ENCODE data around the gene DPEP3.
"Not testable (repeated sequence)": the region's sequence is repeated elsewhere in the genome, so short reads cannot be mapped to it uniquely, and the experiment has no call there.

The DPEP3 gene, protein sequence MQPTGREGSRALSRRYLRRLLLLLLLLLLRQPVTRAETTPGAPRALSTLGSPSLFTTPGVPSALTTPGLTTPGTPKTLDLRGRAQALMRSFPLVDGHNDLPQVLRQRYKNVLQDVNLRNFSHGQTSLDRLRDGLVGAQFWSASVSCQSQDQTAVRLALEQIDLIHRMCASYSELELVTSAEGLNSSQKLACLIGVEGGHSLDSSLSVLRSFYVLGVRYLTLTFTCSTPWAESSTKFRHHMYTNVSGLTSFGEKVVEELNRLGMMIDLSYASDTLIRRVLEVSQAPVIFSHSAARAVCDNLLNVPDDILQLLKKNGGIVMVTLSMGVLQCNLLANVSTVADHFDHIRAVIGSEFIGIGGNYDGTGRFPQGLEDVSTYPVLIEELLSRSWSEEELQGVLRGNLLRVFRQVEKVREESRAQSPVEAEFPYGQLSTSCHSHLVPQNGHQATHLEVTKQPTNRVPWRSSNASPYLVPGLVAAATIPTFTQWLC

DNA sequence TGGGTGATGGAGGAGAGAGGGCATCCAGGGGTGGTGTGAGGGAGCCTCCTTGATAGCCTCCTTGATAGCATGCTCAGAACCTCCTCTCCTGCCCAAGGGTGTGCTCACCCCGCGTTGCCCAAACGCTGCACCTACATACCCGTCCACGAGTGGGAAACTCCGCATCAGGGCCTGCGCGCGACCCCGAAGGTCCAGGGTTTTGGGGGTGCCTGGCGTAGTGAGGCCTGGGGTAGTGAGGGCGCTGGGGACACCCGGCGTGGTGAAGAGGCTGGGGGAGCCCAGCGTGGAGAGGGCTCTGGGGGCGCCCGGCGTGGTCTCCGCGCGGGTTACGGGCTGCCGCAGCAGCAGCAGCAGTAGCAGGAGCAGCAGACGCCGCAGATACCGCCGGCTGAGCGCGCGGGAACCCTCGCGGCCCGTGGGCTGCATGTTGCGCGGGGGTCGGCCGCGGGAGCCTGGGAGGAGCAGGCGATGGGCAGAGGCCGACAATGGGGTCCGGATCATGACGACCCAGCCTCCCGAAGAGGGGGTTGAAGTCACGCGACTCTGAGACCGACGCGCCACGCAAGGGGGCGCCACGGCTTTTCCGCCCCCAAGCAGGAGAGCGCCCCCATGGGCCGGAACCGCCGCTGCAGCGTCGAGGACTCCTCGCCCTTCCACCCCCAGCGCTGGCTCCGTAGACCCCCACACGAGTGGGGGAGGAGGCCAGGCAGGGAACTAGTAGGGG is at the start of gene DPEP3:
TSS of gene DPEP3 (minus strand) at position 545 of the 724 bp plus-strand sequence. CDS start at position 426, 119 bp downstream.
- no peak for DNase-seq (ENCODE audit: low read depth in 2 of 2)

DNA sequence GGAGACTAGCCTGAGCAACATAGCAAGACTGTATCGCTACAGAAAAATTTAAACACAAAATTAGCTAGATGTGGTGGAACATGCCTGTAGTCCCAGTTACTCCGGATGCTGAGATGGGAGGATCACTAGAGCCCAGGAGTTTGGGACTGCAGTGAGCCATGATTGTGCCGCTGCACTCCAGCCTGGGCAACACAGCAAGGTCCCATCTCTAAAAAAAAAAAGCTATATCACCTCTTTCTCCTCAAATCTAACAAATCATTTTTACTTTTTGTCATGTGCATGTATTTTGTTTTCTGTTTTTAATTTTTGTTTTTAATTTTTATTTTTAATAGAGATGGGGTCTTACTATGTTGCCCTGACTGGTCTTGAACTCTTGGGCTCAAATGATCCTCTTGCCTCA is 48.7 kb upstream of the DPEP3 start:
- no peak for DNase-seq (ENCODE audit: low read depth in 2 of 2)

DNA sequence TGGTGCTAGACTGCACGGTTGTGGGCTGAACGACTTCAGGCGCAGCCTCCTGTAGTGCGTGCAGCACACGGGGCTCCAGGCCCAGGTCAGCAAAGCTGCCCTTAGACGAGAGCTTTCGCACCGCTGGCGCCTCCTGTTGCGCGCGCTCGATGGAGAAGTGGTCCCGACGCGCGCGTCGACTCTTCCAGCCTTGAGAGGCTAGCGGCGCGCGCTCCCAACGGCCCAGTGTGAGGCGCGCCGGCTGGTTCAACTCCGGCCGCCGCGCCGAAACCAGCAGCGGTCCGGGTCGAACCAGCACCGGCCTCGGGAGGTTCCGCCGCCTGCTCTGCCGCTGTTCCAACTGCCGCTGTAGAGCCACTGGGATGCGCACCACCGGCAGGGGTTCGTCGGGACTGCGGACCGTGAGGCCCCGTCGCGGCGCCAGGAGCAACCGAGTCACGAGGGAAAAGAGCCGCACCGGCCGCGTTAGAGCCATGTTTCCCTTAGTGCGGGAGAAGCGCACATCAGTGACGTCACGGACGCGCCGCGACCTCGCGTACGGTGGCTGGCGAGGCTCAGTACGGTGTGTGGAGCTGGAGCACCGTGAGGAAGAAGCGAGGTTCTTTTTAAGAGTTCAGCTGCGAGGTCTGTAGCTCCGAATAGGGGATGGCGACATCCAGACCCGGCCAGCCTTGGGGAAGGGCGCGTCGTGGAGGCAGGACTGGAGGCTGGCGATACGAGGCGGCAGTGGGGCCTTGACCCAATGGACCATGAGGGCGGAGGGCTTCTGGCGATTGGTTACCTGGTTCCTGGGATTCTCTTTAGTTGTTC is 42.6 kb upstream of the DPEP3 start, which contains the start of the genes DDX28 and DUS2:
TSS of gene DDX28 (minus strand) at position 505 of the 810 bp plus-strand sequence. CDS start at position 475, 30 bp downstream.
TSS of gene DUS2 (plus strand) at position 557 of the 810 bp plus-strand sequence. CDS start 14,740 bp downstream, outside the sequence.
- DNase-seq (ENCODE audit: low read depth in 2 of 2), result peak; percentile 79 to 80

DNA sequence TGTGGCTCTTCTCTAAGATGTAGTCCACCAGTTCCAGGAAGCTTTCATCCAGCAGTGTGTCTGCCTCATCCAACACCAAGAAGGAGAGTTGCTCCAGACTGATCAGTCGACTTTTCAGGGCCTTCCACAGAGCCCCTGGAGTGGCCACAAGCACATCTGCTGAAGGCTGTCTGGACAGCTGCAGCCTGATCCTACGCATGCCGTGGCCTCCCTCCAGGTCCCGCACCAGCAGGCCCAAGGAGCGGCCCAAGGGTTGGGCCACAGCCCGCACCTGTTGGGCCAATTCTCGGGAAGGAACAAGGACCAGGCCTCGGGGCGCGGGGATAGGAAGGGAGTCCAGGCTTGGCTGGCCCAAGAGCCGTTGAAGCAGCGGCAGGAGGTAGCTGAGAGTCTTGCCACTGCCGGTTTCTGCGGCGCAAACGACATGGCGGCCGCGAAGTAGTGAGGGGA is 42.0 kb upstream of the DPEP3 start:
- no peak for DNase-seq (ENCODE audit: low read depth in 2 of 2)

DNA sequence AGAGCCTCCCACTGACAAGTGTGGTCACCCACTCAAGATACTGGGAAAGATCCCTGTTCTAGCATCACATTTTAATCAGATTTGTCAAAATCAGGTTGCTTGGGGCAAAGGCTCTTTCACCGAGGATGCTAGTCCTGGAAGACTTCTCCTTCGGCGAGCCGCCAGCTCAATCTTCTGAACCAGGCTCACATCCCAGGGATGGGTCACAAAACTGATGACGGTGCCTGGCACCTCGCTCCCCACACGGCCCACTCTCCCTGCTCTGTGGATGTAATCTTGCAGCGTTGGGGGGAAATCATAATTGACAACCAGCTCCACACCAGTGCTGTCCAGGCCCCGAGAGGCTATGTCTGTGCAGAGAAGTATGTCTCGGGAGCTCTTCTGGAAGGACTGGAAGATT is 41.2 kb upstream of the DPEP3 start:
- no peak for DNase-seq (ENCODE audit: low read depth in 2 of 2)

DNA sequence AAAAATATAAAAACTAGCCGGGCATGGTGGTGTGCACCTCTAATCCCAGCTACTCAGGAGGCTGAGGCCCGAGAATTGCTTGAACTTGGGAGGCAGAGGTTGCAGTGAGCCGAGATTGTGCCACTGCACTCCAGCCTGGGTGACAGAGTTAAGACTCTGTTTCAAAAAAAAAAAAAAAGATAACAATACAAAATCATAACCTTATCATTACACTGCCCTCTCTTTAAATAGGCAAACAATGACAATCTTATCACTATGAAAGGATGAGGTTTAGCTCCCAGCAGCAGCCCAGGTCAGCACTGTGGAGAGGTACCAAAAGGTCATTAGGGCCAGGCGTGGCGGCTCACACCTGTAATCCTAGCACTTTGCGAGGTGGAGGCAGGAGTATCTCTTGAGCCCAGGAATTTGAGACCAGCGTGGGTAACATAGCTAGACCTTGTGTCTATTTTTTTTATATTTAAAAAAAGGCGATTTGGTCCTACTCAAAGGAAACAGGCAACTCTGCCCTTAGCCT is 38.9 kb upstream of the DPEP3 start:
- no peak for DNase-seq (ENCODE audit: low read depth in 2 of 2)

DNA sequence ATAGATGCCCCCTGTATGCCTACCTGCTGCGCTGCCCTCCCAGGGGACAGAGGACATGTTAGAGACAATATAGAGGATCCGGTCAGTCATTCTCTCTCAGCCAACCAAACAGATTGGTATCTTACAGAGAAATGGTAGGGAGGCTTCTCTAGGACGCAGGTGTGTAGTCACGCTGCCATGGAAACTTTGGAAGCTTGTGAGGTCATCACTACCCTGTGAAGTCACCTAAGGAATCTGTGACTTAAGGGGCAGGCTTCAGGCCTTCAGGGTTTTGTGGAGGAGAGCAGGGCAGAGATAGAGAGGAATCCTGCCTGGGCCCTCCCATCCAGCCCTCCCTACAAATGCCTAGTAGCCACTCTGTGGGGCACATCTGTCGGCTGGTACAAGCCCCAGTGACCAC is 35.4 kb upstream of the DPEP3 start, which contains the start of gene DPEP2NB:
TSS of gene DPEP2NB (minus strand) at position 231 of the 400 bp plus-strand sequence. CDS start at position 90, 141 bp downstream.
- DNase-seq (ENCODE audit: low read depth in 2 of 2), result no peak

DNA sequence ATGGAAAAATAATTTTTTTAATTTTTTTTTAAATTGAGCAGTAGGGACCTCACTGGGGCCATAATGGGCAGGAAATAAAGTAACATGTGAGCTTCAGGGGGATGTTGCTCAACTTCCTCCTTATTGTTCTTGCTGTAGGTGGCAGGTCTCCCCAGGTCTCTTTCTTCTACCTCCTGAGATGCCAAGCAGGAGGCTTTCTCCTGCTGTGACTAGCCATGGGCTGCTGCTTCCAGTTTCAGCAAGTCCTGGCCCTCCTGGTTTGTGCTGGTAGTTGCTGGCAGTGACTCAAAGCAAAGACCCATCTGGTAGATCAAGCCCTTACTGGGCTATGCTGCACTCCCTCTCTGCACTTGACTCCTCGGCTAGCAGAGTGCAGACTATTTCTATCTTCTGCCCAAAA is 33.1 kb upstream of the DPEP3 start:
- no peak for DNase-seq (ENCODE audit: low read depth in 2 of 2)

DNA sequence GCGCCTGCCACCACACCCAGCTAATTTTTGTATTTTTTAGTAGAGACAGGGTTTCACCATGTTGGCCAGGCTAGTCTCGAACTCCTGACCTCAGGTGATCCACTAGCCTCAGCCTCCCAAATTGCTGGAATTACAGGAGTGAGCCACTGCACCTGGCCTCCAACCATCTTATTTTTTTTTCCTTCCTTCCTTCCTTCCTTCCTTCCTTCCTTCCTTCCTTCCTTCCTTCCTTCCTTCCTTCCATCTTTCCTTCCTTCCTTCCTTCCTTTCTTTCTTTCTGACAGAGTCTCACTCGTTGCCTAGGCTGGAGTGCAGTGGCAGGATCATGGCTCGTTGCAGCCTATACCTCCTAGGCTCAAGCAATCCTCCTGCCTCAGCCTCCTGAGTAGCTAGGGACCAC is 29.6 kb upstream of the DPEP3 start:
- DNase-seq (ENCODE audit: low read depth in 2 of 2), result not testable (repeated sequence)

DNA sequence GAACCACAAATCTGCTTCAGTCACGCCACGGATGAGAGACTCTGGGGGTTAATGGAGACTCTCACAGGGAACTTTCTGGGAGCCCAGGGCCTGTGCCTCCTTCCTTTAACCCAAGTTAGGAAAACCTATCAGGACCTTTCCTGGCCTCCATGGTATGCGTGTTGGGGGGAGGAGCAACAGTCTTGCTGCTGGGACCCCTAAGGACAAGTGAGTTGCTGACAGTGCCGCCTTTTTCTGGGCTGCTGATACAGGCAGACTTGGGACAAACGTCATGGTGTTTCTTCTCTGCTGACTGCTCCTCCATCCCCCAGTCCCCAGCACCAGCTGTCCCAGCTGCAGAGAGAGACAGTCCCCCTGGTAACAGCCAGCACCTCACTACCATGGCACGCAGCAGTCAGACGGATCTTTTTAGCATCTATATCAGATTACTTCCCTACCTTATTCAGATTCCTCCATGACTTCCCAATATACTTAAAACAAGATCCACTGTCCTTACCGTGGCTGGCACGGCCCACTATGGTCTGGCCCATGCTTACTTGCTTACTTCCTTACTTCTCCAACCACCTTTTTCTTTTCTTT is 28.9 kb upstream of the DPEP3 start:
- no peak for DNase-seq (ENCODE audit: low read depth in 2 of 2)

DNA sequence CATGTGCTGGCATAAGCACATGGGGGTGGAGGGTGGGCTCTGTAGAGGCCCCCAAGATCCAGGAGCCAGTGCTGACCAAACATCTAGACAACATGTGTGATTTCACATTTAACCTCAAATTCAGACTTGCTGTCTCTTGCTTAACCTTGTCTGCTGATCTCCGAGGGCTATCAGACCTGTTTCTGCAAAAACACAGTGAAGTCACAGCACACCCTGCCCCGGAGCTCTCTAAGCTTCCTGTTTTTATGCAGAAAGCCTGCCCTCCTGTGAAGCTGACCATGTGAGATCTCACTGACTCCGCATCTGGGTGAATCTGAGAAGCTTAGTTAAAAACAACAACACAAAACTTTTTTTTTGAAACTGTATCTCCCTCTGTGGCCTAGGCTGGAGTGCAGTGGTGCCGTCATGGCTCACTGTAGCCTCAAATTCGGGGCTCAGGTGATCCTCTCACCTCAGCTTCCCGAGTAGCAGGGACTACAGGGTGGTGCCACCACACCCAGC is 25.5 kb upstream of the DPEP3 start:
- no peak for DNase-seq (ENCODE audit: low read depth in 2 of 2)

DNA sequence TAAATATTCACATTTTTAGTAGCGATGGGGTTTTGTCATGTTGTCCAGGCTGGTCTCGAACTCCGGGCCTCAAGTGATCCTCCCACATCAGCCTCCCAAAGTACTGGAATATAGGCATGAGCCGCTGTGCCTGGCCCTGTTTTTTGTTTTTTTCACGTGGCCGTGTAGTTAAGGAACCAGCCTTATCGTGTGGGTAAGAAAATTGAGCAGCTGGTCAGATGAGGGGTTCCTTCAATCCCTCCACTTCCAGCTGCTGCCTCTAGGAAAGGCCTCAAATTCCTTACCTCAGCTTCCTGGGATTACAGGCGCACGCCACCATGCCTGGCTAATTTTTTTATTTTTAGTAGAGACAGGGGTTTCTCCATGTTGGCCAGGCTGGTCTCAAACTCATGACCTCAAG is 24.9 kb upstream of the DPEP3 start:
- DNase-seq (ENCODE audit: low read depth in 2 of 2), result no peak

DNA sequence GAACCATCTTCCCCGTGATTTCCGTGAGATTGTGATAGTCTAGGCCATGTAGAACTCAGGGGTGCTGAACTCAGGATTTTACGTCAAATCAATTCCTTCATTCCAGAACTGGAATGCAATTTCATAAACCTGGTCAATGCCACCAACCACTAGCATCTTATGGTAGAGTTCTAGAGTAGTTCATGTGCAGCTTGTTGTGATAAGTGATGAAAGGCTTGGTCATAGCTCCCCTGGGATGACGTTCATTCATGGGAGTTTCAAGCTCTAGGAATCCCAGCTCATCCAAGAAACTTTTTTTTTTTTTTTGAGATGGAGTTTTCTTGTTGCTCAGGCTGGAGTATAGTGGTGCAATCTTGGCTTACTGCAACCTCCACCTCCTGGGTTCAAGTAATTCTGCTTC is 22.7 kb upstream of the DPEP3 start:
- DNase-seq (ENCODE audit: low read depth in 2 of 2), result peak in 1 of 2 experiments; percentile 3

DNA sequence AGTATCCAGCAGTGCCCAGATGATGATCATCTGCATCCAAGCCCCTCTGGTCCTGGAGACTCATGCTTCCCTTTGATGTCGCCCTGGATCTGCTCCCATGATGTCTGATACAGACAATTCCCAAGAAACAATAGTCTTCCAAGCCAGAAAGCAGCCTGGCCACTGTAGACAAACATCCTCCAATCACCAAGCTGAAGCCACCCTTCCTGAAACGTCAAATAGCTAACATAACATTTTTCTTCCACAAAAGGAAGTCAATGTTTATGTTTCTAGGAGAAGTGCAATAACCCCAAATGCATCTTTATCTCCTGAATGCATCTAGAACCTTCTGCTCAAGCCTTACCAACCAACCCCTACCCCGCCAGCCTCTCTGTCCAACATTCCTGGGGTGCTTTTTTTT is 20.2 kb upstream of the DPEP3 start:
- DNase-seq (ENCODE audit: low read depth in 2 of 2), result no peak

DNA sequence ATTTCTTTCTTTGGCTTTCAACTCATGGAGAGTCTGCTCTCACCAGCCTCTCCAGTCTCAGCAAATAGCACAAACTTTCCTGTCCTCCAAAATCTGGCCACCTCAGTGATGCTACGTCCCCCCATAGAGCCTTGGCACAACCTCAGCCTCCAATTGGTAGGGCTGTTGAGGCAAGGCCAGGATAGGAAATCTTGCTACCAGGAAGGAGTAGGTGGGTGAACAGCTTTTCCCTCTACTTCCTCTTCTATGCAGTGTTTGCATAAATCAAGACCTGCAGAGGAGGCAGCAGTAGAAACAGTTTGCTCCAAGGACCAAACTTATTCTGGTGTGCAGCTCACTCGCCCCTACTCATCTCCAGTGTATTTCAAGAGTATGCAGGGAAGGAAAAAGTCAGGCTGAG is 19.7 kb upstream of the DPEP3 start:
- DNase-seq (ENCODE audit: low read depth in 2 of 2), result no peak

DNA sequence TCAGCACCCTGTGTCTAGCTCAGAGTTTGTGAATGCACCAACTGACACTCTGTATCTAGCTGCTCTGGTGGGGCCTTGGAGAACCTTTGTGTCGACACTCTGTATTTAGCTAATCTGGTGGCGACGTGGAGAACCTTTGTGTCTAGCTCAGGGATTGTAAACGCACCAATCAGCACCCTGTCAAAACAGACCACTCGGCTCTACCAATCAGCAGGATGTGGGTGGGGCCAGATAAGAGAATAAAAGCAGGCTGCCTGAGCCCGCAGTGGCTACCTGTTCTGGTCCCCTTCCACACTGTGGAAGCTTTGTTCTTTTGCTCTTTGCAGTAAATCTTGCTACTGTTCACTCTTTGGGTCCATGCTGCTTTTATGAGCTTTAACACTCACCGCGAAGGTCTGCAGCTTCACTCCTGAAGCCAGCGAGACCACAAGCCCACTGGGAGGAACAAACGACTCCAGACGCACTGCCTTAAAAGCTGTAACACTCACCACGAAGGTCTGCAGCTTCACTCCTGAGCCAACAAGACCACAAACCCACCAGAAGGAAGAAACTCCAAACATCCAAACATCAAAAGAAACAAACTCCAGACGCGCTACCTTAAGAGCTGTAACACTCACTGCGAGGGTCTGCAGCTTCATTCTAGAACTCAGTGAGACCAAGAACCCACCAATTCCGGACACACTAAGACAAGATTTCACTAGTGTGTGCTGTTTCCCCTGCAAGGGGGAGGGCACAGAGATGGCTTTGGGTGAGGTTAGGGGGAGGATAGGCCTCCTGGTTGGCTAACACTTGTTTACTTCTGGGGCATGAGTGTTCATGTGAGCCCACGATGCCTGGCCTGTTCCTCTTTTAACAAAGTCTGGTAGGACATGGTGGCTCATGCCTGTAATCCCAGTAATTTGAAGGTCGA is 18.7 kb upstream of the DPEP3 start, which contains the start of gene DPEP2:
TSS of gene DPEP2 (minus strand) at position 706 of the 910 bp plus-strand sequence. CDS start 6,272 bp downstream, outside the sequence.
- not testable (repeated sequence) for DNase-seq (ENCODE audit: low read depth in 2 of 2)

DNA sequence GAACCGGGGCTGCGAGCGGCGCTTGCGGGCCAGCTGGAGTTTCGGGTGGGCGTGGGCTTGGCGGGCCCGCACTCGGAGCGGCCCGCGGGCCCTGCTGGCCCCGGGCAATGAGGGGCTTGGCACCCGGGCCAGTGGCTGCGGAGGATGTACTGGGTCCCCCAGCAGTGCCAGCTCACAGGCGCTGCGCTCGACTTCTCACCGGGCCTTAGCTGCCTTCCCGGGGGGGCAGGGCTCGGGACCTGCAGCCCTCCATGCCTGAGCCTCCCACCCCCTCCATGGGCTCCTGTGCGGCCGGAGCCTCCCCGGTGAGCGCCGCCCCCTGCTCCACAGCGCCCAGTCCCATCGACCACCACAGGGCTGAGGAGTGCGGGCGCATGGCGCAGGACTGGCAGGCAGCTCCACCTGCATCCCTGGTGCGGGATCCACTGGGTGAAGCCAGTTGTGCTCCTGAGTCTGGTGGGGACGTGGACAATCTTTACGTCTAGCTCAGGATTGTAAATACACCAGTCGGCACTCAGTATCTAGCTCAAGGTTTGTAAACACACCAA is 18.0 kb upstream of the DPEP3 start:
- DNase-seq (ENCODE audit: low read depth in 2 of 2), result not testable (repeated sequence)

DNA sequence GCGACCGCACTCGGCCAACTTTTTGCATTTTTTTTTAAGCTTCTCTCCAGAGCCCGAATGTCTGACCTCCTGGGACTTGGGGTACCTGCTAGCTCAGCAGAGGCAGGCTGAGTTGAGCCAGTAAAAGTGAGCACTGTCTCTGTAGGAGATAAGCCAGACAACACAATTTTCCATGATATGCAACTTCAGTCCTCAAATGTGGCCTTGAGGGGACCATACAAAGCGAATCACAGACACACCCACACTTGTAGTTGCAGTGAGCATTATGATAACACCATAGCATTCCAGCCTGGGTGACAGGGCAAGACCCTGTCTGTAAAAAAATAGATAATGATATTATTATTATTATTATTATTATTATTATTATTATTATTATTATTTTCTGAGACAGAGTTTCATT is 16.4 kb upstream of the DPEP3 start:
- DNase-seq (ENCODE audit: low read depth in 2 of 2), result no peak

DNA sequence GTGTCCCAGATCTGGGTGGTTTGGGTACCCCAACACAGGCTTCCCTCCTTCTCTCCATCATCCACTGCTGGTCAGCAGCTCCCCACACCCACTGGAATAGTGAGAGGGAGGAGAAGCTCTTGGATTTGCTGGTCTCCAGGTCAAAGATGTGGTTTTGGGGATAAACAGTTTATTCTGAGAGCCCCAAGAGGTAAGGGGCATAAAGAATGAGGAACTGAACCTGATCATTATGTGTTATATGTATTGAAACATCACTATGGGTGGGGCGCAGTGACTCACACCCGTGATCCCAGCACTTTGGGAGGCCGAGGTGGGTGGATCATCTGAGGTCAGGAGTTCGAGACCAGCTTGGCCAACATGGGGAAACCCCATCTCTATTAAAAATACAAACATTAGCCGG is 15.1 kb upstream of the DPEP3 start:
- DNase-seq (ENCODE audit: low read depth in 2 of 2), result no peak
